HEK293 (cell line): Measurements from ENCODE around the gene IGSF23.

ENCODE experiments used
- CTCF ChIA-PET: fragments of 350-600 bp; formaldehyde crosslinking; extraction: SDS; loops from one replicate; lab custom pipeline; 2021; ENCODE audit warnings: antibody characterized with exemption; lab: Yijun Ruan, JAX
- POLR2A ChIA-PET: fragments of 300-600 bp; formaldehyde crosslinking; extraction: SDS; loops from one replicate; lab custom pipeline; 2020; ENCODE audit warnings: antibody characterized with exemption, inconsistent platforms; lab: Yijun Ruan, JAX
- H3K27ac ChIP-seq: fragments of 200-500 bp; sonication (Bioruptor generic); 2 replicates; pipeline ENCODE4 v1.5.1; 2014; ENCODE audit warnings: low read depth, low read length, control low read depth, inconsistent platforms; ENCODE audit errors: extremely low read depth
- H3K36me3 ChIP-seq, 2 experiments: fragments of 200-500 bp in 1 of 2; sonication (Bioruptor generic) in 1 of 2; 1 replicate in 1 of 2; 2 replicates in 1 of 2; pipeline ENCODE4 v1.5.1; 2014 to 2017; ENCODE audit warnings: inconsistent platforms in 2 of 2, low read length in 2 of 2; ENCODE audit not compliant: control insufficient read depth in 2 of 2, insufficient read depth in 1 of 2
- H3K4me1 ChIP-seq: fragments of 200-500 bp; sonication (Bioruptor generic); 2 replicates; pipeline ENCODE4 v1.5.1; 2014; ENCODE audit warnings: mild to moderate bottlenecking, low read length, inconsistent platforms; ENCODE audit not compliant: control insufficient read depth, insufficient read depth
- H3K4me3 ChIP-seq: 2 replicates; pipeline ENCODE4 v1.5.1; 2011; ENCODE audit warnings: low read depth, mild to moderate bottlenecking, control low read depth, low read length, moderate library complexity
- H3K9me3 ChIP-seq: fragments of 200-500 bp; sonication (Bioruptor generic); 2 replicates; pipeline ENCODE4 v1.5.1; 2014; ENCODE audit warnings: low read depth, low read length, inconsistent platforms; ENCODE audit not compliant: control insufficient read depth, insufficient read depth
- MYNN ChIP-seq: fragments of 450-650 bp; formaldehyde crosslinking; IDR thresholded peaks from 2 replicates; pipeline ENCODE4 v1.5.1; 2016; ENCODE audit warnings: missing biosample characterization, missing genetic modification characterization, borderline replicate concordance
- SETDB1 ChIP-seq: IDR thresholded peaks from one replicate; pipeline ENCODE4 v1.6.1; 2017; ENCODE audit warnings: mild to moderate bottlenecking, low read length, moderate library complexity, mixed read lengths; ENCODE audit not compliant: insufficient read length
- SP2 ChIP-seq: fragments of 450-650 bp; formaldehyde crosslinking; IDR thresholded peaks from 2 replicates; pipeline ENCODE4 v1.5.1; 2016; ENCODE audit warnings: missing biosample characterization, missing genetic modification characterization
- TRIM28 ChIP-seq: IDR thresholded peaks from 2 replicates; pipeline ENCODE4 v1.6.1; 2011; ENCODE audit warnings: low read length, control low read depth, borderline replicate concordance
- ZNF18 ChIP-seq: fragments of 450-650 bp; formaldehyde crosslinking; IDR thresholded peaks from 2 replicates; pipeline ENCODE4 v1.5.1; 2016; ENCODE audit warnings: missing biosample characterization, missing genetic modification characterization
- ZNF214 ChIP-seq: fragments of 450-650 bp; formaldehyde crosslinking; IDR thresholded peaks from 2 replicates; pipeline ENCODE4 v1.5.1; 2017; ENCODE audit warnings: missing biosample characterization, mild to moderate bottlenecking, missing genetic modification characterization, borderline replicate concordance
- ZNF280D ChIP-seq: fragments of 450-650 bp; formaldehyde crosslinking; IDR thresholded peaks from 2 replicates; pipeline ENCODE4 v1.5.1; 2016; ENCODE audit warnings: missing biosample characterization, missing genetic modification characterization
- ZNF530 ChIP-seq: fragments of 450-650 bp; formaldehyde crosslinking; IDR thresholded peaks from 2 replicates; pipeline ENCODE4 v1.5.1; 2016; ENCODE audit warnings: low read depth, missing biosample characterization, missing genetic modification characterization
- ZNF623 ChIP-seq: fragments of 450-650 bp; formaldehyde crosslinking; IDR thresholded peaks from 2 replicates; pipeline ENCODE4 v1.5.1; 2016; ENCODE audit warnings: missing biosample characterization, missing genetic modification characterization
- ZNF629 ChIP-seq: fragments of 450-650 bp; formaldehyde crosslinking; IDR thresholded peaks from 2 replicates; pipeline ENCODE4 v1.5.1; 2017; ENCODE audit warnings: missing biosample characterization, missing genetic modification characterization
- ZNF654 ChIP-seq: fragments of 450-650 bp; formaldehyde crosslinking; IDR thresholded peaks from 2 replicates; pipeline ENCODE4 v1.5.1; 2016; ENCODE audit warnings: low read depth, missing biosample characterization, missing genetic modification characterization
- ZNF837 ChIP-seq: fragments of 450-650 bp; formaldehyde crosslinking; IDR thresholded peaks from 2 replicates; pipeline ENCODE4 v1.5.1; 2016; ENCODE audit warnings: missing biosample characterization, missing genetic modification characterization
- ZSCAN5A ChIP-seq: fragments of 450-650 bp; formaldehyde crosslinking; IDR thresholded peaks from 2 replicates; pipeline ENCODE4 v1.5.1; 2016; ENCODE audit warnings: missing biosample characterization, missing genetic modification characterization
- ZXDB ChIP-seq: fragments of 450-650 bp; formaldehyde crosslinking; IDR thresholded peaks from 2 replicates; pipeline ENCODE4 v1.5.1; 2016; ENCODE audit warnings: missing biosample characterization, missing genetic modification characterization

IGSF23 gene

GRCh38 chr19:44567745-44568144 is 45.6 kb upstream of the IGSF23 start:
- Histone ChIP-seq H3K27ac (no peak overlapping the region), H3K4me1 (no peaks in the 10 kb centered on the region), H3K36me3 (no peaks in the 10 kb centered on the region), H3K4me3 (no peak overlapping the region), H3K9me3 (no peaks in the 10 kb centered on the region)
- CTCF ChIA-PET: interaction anchor here (1.3 to 1.5 kb wide), 3 partner anchors 9 to 204 kb away, joined by 4 read pairs; no protein-coding TSS in a partner anchor
- POLR2A ChIA-PET: no interaction called here
- TF ChIP-seq ZNF214 (no peak), TRIM28 (no peak), ZNF629 (tag by site-specific recombination) (no peak), SETDB1 (no peak), ZNF530 (tag by site-specific recombination) (no peak), ZNF837 (tag by site-specific recombination) (no peak), ZXDB (no peak), ZSCAN5A (no peak), ZNF18 (no peak)

- POLR2A ChIA-PET: interaction anchor here (0.6 to 1.5 kb wide), 4 partner anchors 71 to 200 kb away, joined by 3 to 8 read pairs (median 4); partner anchors contain the start of gene ZNF180
- Histone ChIP-seq H3K27ac (no peak overlapping the region), H3K4me3 (no peak overlapping the region), H3K36me3 (no peaks in the 10 kb centered on the region), H3K9me3 (no peaks in the 10 kb centered on the region), H3K4me1 (no peaks in the 10 kb centered on the region)
- peak; percentile 88; the same call in 1 of the 2 replicates for TF ChIP-seq ZNF280D (tag by site-specific recombination)
- TF ChIP-seq MYNN (tag by site-specific recombination): no peak
- peak; percentile 98 for TF ChIP-seq ZNF623
- TF ChIP-seq SETDB1: no peak
- CTCF ChIA-PET: interaction anchor here (0.5 to 2.9 kb wide), 71 partner anchors 8 to 617 kb away, joined by 3 to 52 read pairs (median 4); partner anchors contain the start of gene IGSF23
Measured at GRCh38 chr19:44570603-44570983, 42.8 kb upstream of the IGSF23 start.

- TF ChIP-seq SP2 (tag by site-specific recombination) (no peak), ZNF654 (tag by site-specific recombination) (peak; percentile 76)
- Histone ChIP-seq H3K4me1 (no peaks in the 10 kb centered on the region), H3K4me3 (no peak overlapping the region), H3K36me3 (no peaks in the 10 kb centered on the region), H3K9me3 (no peaks in the 10 kb centered on the region), H3K27ac (no peak overlapping the region)
- ChIA-PET POLR2A (interaction anchor here (0.6 to 1.5 kb wide), 4 partner anchors 71 to 200 kb away, joined by 3 to 8 read pairs (median 4); partner anchors contain the start of gene ZNF180), CTCF (interaction anchor here (0.5 to 2.9 kb wide), 81 partner anchors 9 to 1276 kb away, joined by 3 to 52 read pairs (median 4); partner anchors contain the start of gene IGSF23)
Measured at GRCh38 chr19:44570984-44571684, 42.2 kb upstream of the IGSF23 start.
